GM23338 (cell line): Measurements from ENCODE around the gene RFESD.

Experiments used
- CREB1 ChIP-seq: fragments of 250-450 bp; sonication (Bioruptor Pico); IDR thresholded peaks from 2 replicates; pipeline ENCODE4 v1.5.0; 2020; ENCODE audit warnings: low read depth, mild to moderate bottlenecking, moderate library complexity
- CTCF ChIP-seq, 2 experiments: fragments of 200-600 bp in 1 of 2; sonication (generic) in 1 of 2; conservative IDR thresholded peaks; 2 replicates each; pipeline versions ENCODE4 v1.5.1 to v1.6.1; 2016 to 2017; ENCODE audit warnings: antibody characterized with exemption in 2 of 2, low read depth in 2 of 2, mild to moderate bottlenecking in 2 of 2, moderate library complexity in 1 of 2
- ETS1 ChIP-seq: IDR thresholded peaks from 2 replicates; pipeline ENCODE4 v1.6.1; 2016; ENCODE audit warnings: antibody characterized with exemption
- EZH2 ChIP-seq: fragments of 200-600 bp; sonication (generic); IDR thresholded peaks from one replicate; pipeline ENCODE4 v1.8.0; 2017; ENCODE audit warnings: antibody characterized with exemption, mild to moderate bottlenecking, low read depth; ENCODE audit not compliant: unreplicated experiment
- EZH2phosphoT487 ChIP-seq: fragments of 200-600 bp; sonication (generic); IDR thresholded peaks from one replicate; pipeline ENCODE4 v1.8.1; 2018; ENCODE audit warnings: antibody characterized with exemption; ENCODE audit not compliant: unreplicated experiment
- JUNB ChIP-seq: IDR thresholded peaks from one replicate; pipeline ENCODE4 v1.6.1; 2016; ENCODE audit warnings: antibody characterized with exemption; ENCODE audit not compliant: unreplicated experiment
- POLR2AphosphoS5 ChIP-seq: IDR thresholded peaks from 2 replicates; pipeline ENCODE4 v1.6.1; 2016; ENCODE audit warnings: antibody characterized with exemption, low read depth
- REST ChIP-seq: IDR thresholded peaks from one replicate; pipeline ENCODE4 v1.6.1; 2018; ENCODE audit warnings: antibody characterized with exemption; ENCODE audit not compliant: unreplicated experiment
- ZNF462 ChIP-seq: fragments of 250-450 bp; sonication (Bioruptor Pico); IDR thresholded peaks from 2 replicates; pipeline ENCODE4 v1.5.0; 2020; ENCODE audit warnings: mild to moderate bottlenecking, moderate library complexity

- TF ChIP-seq EZH2phosphoT487 (no peak), CTCF (conservative IDR thresholded peaks at IDR 0.05; ENCODE audit: low read depth in 2 of 2) (no peak), POLR2AphosphoS5 (no peak), EZH2 (no peak), REST (no peak), ZNF462 (CRISPR knock-in tag) (no peak), JUNB (no peak), CREB1 (CRISPR knock-in tag) (no peak), ETS1 (no peak)
Measured at GRCh38 chr5:95701074-95701473, 54.5 kb downstream of the RFESD start.
